ENCODE results near the gene KRTAP5-8.

The KRTAP5-8 gene

GRCh38 chr11:71542879-71543777, 5.3 kb downstream of the KRTAP5-8 start:
- Histone ChIP-seq H3K79me2 (ENCODE audit: control insufficient read depth, insufficient read depth, low read length, poor library complexity) (no peaks in the 10 kb centered on the region), H3K27ac (ENCODE audit: low read depth, low read length) (no peak overlapping the region), H3K9ac (ENCODE audit: low read length) (no peak overlapping the region), H2AFZ (ENCODE audit: insufficient read depth, low read length, poor library complexity) (no peak overlapping the region), H3K27me3 (ENCODE audit: insufficient read depth, low read length) (no peaks in the 10 kb centered on the region), H3K4me1 (ENCODE audit: control insufficient read depth in 1 of 2, insufficient read depth in 2 of 2, low read length in 2 of 2) (no peaks in the 10 kb centered on the region), H4K91ac (ENCODE audit: low read depth, low read length) (no peak overlapping the region), H3K4me3 (ENCODE audit: low read depth, low read length) (no peak overlapping the region), H3K18ac (ENCODE audit: low read length) (no peak overlapping the region), H3K79me1 (ENCODE audit: low read length) (no peaks in the 10 kb centered on the region), H3K4ac (ENCODE audit: low read depth, low read length) (no peak overlapping the region), H3K23ac (ENCODE audit: low read length) (no peak overlapping the region), H2BK12ac (ENCODE audit: low read length) (no peak overlapping the region), H2AK5ac (ENCODE audit: low read length) (no peak overlapping the region), H3K9me3 (ENCODE audit: insufficient read depth, low read depth, low read length) (peaks cover 4% of the 10 kb centered on the region), H2BK120ac (ENCODE audit: insufficient read depth, low read length, poor library complexity) (no peak overlapping the region), H3K4me2 (ENCODE audit: low read length) (no peak overlapping the region), H3K36me3 (ENCODE audit: control insufficient read depth in 1 of 2, insufficient read depth in 2 of 2, low read length in 2 of 2) (no peaks in the 10 kb centered on the region), H4K12ac (ENCODE audit: low read depth, low read length) (no peak overlapping the region), H2BK5ac (ENCODE audit: low read depth, low read length, poor library complexity) (no peak overlapping the region), H4K8ac (ENCODE audit: low read depth, low read length) (no peak overlapping the region), H3K14ac (ENCODE audit: low read length) (no peak overlapping the region)
- no CpG with 5 or more reads among the region's 15 CpGs for WGBS (ENCODE audit: extremely low coverage, insufficient coverage, insufficient read length)
- DNase-seq = peak in 1 of 2 donors; percentile 9

GRCh38 chr11:71543866-71544265, 6.0 kb downstream of the KRTAP5-8 start:
- H2AK5ac ChIP-seq (ENCODE audit: low read length) = no peak overlapping the region
- no peak overlapping the region for H3K4me2 ChIP-seq (ENCODE audit: low read length)
- no peak overlapping the region for H3K9ac ChIP-seq (ENCODE audit: low read length)
- no peak overlapping the region for H4K8ac ChIP-seq (ENCODE audit: low read depth, low read length)
- H3K36me3 ChIP-seq (ENCODE audit: control insufficient read depth in 1 of 2, insufficient read depth in 2 of 2, low read length in 2 of 2) = no peaks in the 10 kb centered on the region
- H2BK5ac ChIP-seq (ENCODE audit: low read depth, low read length, poor library complexity) = no peak overlapping the region
- WGBS (ENCODE audit: extremely low coverage, insufficient coverage, insufficient read length) = no CpG with 5 or more reads among the region's 8 CpGs
- H2BK12ac ChIP-seq (ENCODE audit: low read length) = no peak overlapping the region
- peaks cover 4% of the 10 kb centered on the region for H3K9me3 ChIP-seq (ENCODE audit: insufficient read depth, low read depth, low read length)
- no peak overlapping the region for H4K12ac ChIP-seq (ENCODE audit: low read depth, low read length)
- DNase-seq = no peak
- no peaks in the 10 kb centered on the region for H3K79me2 ChIP-seq (ENCODE audit: control insufficient read depth, insufficient read depth, low read length, poor library complexity)
- H2BK120ac ChIP-seq (ENCODE audit: insufficient read depth, low read length, poor library complexity) = no peak overlapping the region
- H3K79me1 ChIP-seq (ENCODE audit: low read length) = no peaks in the 10 kb centered on the region
- H3K4me1 ChIP-seq (ENCODE audit: control insufficient read depth in 1 of 2, insufficient read depth in 2 of 2, low read length in 2 of 2) = no peaks in the 10 kb centered on the region
- H3K4me3 ChIP-seq (ENCODE audit: low read depth, low read length) = no peak overlapping the region
- H3K23ac ChIP-seq (ENCODE audit: low read length) = no peak overlapping the region
- H2AFZ ChIP-seq (ENCODE audit: insufficient read depth, low read length, poor library complexity) = no peak overlapping the region
- H3K27me3 ChIP-seq (ENCODE audit: insufficient read depth, low read length) = no peaks in the 10 kb centered on the region
- no peak overlapping the region for H3K14ac ChIP-seq (ENCODE audit: low read length)
- no peak overlapping the region for H3K18ac ChIP-seq (ENCODE audit: low read length)
- no peak overlapping the region for H4K91ac ChIP-seq (ENCODE audit: low read depth, low read length)
- no peak overlapping the region for H3K4ac ChIP-seq (ENCODE audit: low read depth, low read length)
- H3K27ac ChIP-seq (ENCODE audit: low read depth, low read length) = no peak overlapping the region

GRCh38 chr11:71544525-71545214, 6.8 kb downstream of the KRTAP5-8 start:
- H2BK5ac ChIP-seq (ENCODE audit: low read depth, low read length, poor library complexity) = no peak overlapping the region
- no peak overlapping the region for H3K27ac ChIP-seq (ENCODE audit: low read depth, low read length)
- H3K27me3 ChIP-seq (ENCODE audit: insufficient read depth, low read length) = no peaks in the 10 kb centered on the region
- no peaks in the 10 kb centered on the region for H3K4me1 ChIP-seq (ENCODE audit: control insufficient read depth in 1 of 2, insufficient read depth in 2 of 2, low read length in 2 of 2)
- no peak overlapping the region for H4K91ac ChIP-seq (ENCODE audit: low read depth, low read length)
- H2BK12ac ChIP-seq (ENCODE audit: low read length) = no peak overlapping the region
- H3K4ac ChIP-seq (ENCODE audit: low read depth, low read length) = no peak overlapping the region
- H3K23ac ChIP-seq (ENCODE audit: low read length) = no peak overlapping the region
- H3K4me2 ChIP-seq (ENCODE audit: low read length) = no peak overlapping the region
- H4K8ac ChIP-seq (ENCODE audit: low read depth, low read length) = no peak overlapping the region
- DNase-seq = no peak
- H3K9me3 ChIP-seq (ENCODE audit: insufficient read depth, low read depth, low read length) = peaks cover 4% of the 10 kb centered on the region
- H3K79me2 ChIP-seq (ENCODE audit: control insufficient read depth, insufficient read depth, low read length, poor library complexity) = no peaks in the 10 kb centered on the region
- H3K79me1 ChIP-seq (ENCODE audit: low read length) = no peaks in the 10 kb centered on the region
- H3K4me3 ChIP-seq (ENCODE audit: low read depth, low read length) = no peak overlapping the region
- no peaks in the 10 kb centered on the region for H3K36me3 ChIP-seq (ENCODE audit: control insufficient read depth in 1 of 2, insufficient read depth in 2 of 2, low read length in 2 of 2)
- H2AFZ ChIP-seq (ENCODE audit: insufficient read depth, low read length, poor library complexity) = no peak overlapping the region
- no CpG with 5 or more reads among the region's 6 CpGs for WGBS (ENCODE audit: extremely low coverage, insufficient coverage, insufficient read length)
- no peak overlapping the region for H3K14ac ChIP-seq (ENCODE audit: low read length)
- no peak overlapping the region for H2BK120ac ChIP-seq (ENCODE audit: insufficient read depth, low read length, poor library complexity)
- H4K12ac ChIP-seq (ENCODE audit: low read depth, low read length) = no peak overlapping the region
- H3K9ac ChIP-seq (ENCODE audit: low read length) = no peak overlapping the region
- H3K18ac ChIP-seq (ENCODE audit: low read length) = no peak overlapping the region
- no peak overlapping the region for H2AK5ac ChIP-seq (ENCODE audit: low read length)

- Histone ChIP-seq H3K23ac (ENCODE audit: low read length) (no peak overlapping the region), H4K91ac (ENCODE audit: low read depth, low read length) (no peak overlapping the region), H3K14ac (ENCODE audit: low read length) (no peak overlapping the region), H3K9me3 (ENCODE audit: insufficient read depth, low read depth, low read length) (peaks cover 4% of the 10 kb centered on the region), H3K36me3 (ENCODE audit: control insufficient read depth in 1 of 2, insufficient read depth in 2 of 2, low read length in 2 of 2) (no peaks in the 10 kb centered on the region), H3K4me3 (ENCODE audit: low read depth, low read length) (peak overlapping the region; percentile 16), H3K4me2 (ENCODE audit: low read length) (no peak overlapping the region), H3K18ac (ENCODE audit: low read length) (no peak overlapping the region), H2BK5ac (ENCODE audit: low read depth, low read length, poor library complexity) (no peak overlapping the region), H2AK5ac (ENCODE audit: low read length) (no peak overlapping the region), H2AFZ (ENCODE audit: insufficient read depth, low read length, poor library complexity) (no peak overlapping the region), H2BK120ac (ENCODE audit: insufficient read depth, low read length, poor library complexity) (no peak overlapping the region), H3K27me3 (ENCODE audit: insufficient read depth, low read length) (no peaks in the 10 kb centered on the region), H4K8ac (ENCODE audit: low read depth, low read length) (no peak overlapping the region), H3K27ac (ENCODE audit: low read depth, low read length) (no peak overlapping the region), H3K4ac (ENCODE audit: low read depth, low read length) (no peak overlapping the region), H2BK12ac (ENCODE audit: low read length) (no peak overlapping the region), H3K79me2 (ENCODE audit: control insufficient read depth, insufficient read depth, low read length, poor library complexity) (no peaks in the 10 kb centered on the region), H3K79me1 (ENCODE audit: low read length) (no peaks in the 10 kb centered on the region), H3K9ac (ENCODE audit: low read length) (no peak overlapping the region), H3K4me1 (ENCODE audit: control insufficient read depth in 1 of 2, insufficient read depth in 2 of 2, low read length in 2 of 2) (no peaks in the 10 kb centered on the region), H4K12ac (ENCODE audit: low read depth, low read length) (no peak overlapping the region)
- DNase-seq = no peak
- no CpG with 5 or more reads among the region's 12 CpGs for WGBS (ENCODE audit: extremely low coverage, insufficient coverage, insufficient read length)
Measured at GRCh38 chr11:71545405-71545966, 7.7 kb downstream of the KRTAP5-8 start.
